ENCODE data around the gene MB21D2.
"Not testable (repeated sequence)": the region's sequence is repeated elsewhere in the genome, so short reads cannot be mapped to it uniquely, and the experiment has no call there.

DNA sequence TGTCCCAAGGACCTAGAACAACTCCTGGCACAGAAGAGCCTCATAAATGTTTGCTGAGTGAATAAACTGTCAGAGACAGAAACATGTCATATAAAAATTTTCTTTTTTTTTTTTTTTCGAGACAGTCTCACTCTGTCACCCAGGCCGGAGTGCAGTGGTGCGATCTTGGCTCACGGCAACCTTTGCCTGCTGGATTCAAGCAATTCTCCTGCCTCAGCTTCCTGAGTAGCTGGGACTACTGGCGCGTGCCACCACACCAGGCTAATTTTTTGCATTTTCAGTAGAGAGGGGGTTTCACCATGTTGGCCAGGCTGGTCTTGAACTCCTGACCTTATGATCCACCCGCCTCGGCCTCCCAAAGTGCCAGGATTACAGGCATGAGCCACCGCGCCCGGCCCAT is 67.8 kb downstream of the MB21D2 start:
- TF ChIP-seq POLR2A (IDR thresholded peaks at IDR 0.05): not testable (repeated sequence)
- TF ChIP-seq, protein P1, sequence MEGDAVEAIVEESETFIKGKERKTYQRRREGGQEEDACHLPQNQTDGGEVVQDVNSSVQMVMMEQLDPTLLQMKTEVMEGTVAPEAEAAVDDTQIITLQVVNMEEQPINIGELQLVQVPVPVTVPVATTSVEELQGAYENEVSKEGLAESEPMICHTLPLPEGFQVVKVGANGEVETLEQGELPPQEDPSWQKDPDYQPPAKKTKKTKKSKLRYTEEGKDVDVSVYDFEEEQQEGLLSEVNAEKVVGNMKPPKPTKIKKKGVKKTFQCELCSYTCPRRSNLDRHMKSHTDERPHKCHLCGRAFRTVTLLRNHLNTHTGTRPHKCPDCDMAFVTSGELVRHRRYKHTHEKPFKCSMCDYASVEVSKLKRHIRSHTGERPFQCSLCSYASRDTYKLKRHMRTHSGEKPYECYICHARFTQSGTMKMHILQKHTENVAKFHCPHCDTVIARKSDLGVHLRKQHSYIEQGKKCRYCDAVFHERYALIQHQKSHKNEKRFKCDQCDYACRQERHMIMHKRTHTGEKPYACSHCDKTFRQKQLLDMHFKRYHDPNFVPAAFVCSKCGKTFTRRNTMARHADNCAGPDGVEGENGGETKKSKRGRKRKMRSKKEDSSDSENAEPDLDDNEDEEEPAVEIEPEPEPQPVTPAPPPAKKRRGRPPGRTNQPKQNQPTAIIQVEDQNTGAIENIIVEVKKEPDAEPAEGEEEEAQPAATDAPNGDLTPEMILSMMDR (IDR thresholded peaks at IDR 0.05): not testable (repeated sequence)

All from adrenal gland (tissue), 5 donors.